GM19023 (cell line): ENCODE results near the gene POPDC3.
"Not testable (repeated sequence)": the region's sequence is repeated elsewhere in the genome, so short reads cannot be mapped to it uniquely, and the experiment has no call there.

Experiments
- ATAC-seq: cut with Tn5 transposase; IDR thresholded peaks from one replicate; pipeline ENCODE4 v1.9.1; 2021; ENCODE audit warnings: mild to moderate bottlenecking, moderate library complexity; ENCODE audit not compliant: unreplicated experiment

The POPDC3 gene

DNA sequence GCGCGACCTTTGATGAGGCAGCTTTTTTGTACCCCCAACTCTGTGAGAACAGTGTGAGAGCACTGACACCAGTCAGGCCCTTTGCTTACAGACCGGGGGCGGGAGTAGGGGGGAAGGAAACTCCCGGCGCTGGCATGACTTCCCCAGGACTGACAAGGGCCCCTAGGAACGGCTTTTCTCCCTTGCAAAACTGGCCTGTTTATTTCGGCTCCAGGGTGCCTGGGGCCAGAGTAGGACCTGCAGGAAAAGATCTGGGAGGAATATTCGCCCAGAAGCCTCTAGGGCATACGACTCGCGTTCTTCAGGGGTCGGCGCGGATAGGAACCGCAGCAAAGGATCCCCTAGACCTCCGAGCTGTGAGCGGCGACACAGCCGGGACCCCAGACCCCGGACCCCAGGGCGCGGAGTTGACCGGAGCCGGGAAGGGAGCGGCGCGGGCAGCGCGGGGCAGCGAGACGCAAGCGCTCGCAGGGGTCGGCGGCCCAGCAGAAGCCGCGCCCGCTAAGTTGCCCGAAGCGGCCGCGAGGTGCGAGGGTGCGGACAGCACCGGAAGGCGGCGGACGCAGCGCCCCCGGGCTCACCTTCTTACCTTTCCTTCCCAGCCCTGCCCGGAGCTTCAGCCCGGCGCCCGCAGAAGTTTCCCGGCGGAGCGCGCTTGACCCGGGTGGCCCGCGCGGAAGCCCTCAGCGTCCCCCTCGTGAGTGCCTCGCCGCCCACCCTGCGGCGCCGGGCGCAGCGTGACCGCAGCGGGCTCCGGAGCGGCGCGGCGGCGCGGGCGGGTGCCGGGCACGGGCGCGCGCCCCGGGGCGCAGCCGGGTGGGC lies at the start of gene POPDC3:
POPDC3 (minus strand) TSS at position 771 of the 822 bp plus-strand sequence. CDS start 18,105 bp downstream, outside the sequence.
- no peak for ATAC-seq

DNA sequence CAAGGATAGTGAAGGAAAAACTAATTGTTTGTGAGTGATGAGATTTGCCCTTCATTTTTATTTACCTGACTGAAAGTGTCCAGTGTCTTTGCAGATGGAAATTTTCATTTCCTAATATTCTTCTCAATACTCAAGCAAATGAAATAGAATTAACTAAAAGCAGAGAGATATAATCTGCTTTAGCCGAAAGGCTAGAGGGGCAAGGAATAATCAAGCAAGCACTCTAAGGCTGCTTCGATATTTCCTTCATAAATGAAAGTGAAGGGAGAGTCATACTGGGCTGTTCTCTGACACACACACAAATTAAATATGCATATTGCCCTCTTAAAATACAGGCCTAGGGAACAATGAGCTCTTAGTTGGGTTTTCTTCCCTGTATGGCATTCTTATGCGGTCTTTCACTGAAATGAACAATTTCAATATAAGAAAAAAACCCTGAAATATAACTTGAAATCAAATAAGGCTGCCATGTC lies 47.5 kb upstream of the POPDC3 start:
- no peak for ATAC-seq

DNA sequence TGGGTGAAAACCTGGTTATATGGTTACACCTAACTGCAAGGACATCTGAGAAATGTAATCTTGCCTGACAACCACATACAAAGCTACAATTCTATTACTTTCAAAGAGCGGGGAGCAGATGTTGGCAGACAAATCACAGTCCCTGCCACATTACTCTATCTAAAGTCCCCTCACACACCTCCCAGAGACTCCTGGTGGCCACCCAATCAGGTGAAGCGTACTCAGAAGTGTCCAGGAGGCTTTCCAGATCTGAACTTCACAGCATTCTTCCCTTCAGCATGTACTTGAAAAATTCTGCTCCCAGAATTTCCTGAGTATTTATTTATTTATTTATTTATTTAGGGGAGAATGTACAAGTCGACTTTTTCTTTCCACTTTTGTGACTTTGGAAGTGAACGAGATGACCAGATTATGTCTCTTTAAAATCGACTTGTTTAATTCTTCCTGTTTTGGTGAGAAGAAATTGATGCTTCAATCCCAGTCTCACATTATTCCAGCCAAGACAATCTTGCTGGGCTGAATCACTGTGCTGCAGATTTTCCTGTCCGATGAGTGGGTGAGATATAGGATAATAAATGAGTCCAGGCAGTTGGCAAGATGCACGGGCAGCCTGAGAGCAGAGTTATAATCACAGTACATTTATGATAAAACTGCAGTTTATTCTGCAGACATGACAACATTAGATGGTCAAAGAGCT lies 46.9 kb upstream of the POPDC3 start:
- ATAC-seq, result no peak

- no peak for ATAC-seq
Measured at GRCh38 chr6:105223242-105223641, 43.4 kb upstream of the POPDC3 start.

DNA sequence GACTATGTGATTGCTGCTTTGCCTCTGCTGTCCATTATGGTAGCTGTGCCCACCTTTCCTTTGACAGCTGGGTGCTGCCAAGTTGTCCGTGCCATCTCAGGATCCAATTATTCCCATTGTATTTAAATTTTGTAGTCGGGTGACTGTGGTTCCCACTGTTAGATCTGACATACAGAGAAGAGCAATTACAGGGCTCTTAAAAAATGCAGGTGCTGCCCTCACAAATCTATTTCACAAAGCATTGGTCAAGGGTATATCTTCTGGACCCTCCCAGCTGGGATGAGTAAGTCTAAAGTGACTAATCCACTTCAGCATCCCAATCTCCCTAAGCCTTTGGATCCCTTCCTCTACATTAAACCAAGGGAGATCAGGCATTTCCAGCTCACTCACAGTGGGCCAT lies 41.4 kb upstream of the POPDC3 start:
- not testable (repeated sequence) for ATAC-seq

DNA sequence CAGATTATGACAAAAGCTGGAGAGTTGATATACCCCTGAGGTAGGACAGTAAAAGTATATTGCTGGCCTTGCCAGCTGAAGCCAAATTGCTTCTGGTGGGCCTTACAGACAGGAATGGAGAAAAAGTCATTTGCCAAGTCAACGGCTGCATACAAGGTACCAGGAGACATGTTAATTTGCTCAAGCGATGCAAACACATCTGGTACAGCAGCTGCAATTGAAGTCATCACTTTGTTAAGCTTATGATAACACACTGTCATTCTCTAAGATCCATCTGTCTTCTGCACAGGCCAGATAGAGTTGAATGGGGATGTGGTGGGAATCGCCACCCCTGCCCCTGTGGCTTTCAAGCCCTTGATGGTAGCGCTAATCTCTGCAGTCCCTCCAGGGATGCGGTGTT lies 40.4 kb upstream of the POPDC3 start:
- ATAC-seq, result no peak

- not testable (repeated sequence) for ATAC-seq
Measured at GRCh38 chr6:105219218-105219617, 39.4 kb upstream of the POPDC3 start.

DNA sequence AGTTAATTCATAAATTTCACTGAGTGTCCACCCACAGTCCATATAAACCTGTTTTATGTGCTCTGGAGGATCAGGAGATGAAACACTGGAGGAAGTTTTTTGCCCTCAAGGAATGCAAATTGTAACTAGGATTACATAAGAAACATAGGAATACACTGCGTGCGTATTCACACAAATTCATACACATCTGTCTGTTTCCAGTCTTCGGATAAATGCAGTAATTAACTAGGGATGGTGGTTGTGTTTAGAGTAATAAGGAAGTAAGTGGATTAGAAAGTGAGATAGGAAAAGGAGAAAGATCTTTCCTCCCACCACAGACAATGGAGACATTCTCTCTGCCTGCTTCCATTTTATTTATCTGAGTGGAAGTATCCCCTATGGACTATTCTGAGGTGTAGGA lies 35.7 kb upstream of the POPDC3 start:
- ATAC-seq, result no peak

- ATAC-seq, result no peak
Measured at GRCh38 chr6:105214668-105215067, 34.9 kb upstream of the POPDC3 start.

- no peak for ATAC-seq
Measured at GRCh38 chr6:105213272-105213671, 33.5 kb upstream of the POPDC3 start.

GRCh38 chr6:105212587-105212986 lies 32.8 kb upstream of the POPDC3 start:
- no peak for ATAC-seq

DNA sequence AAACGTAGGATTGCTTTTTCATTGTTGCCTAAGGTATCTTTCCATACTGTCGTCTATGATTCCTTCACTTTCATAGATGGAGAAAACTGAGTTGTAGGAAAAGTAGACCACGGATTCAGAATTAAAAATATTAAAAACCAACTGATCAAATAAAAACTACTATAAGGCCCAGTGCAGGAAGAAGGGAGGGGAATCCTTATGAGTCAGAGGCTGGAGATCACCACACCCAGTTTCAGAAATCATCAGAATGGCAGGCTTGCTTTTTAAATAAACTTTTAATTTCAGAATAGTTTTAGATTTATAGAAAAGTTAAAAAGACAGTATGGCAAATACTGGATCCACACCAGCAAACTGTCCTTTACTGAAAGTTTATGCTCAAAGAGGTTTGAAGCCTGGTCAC lies 32.0 kb upstream of the POPDC3 start:
- ATAC-seq, result no peak

DNA sequence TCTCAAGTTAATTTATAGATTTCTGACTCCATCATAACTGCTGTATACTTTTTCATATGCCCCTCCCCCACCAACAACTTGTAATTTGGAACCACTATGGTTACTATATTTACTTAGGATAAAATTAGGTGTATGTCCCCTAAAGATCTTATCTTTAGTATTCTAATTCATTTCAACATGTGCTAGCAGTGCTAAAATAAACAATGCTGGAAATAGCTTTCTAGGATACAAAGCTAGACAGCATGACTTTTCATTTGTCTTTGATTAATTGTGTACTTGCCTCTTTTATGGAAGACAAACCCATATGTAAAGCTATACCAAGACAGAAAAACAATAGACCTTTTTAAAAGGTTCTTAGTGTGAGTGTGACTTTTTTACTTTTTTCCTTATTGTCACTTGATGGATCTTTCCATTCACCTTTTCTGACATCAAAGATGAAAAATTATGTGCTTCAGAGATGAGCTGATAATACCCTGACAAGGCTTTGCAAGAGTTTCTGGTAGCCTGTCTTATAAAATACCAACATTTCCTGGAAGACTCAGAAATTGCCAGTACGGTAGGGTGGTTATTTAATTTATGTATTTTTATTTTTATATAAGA lies 31.2 kb upstream of the POPDC3 start:
- ATAC-seq, result no peak

DNA sequence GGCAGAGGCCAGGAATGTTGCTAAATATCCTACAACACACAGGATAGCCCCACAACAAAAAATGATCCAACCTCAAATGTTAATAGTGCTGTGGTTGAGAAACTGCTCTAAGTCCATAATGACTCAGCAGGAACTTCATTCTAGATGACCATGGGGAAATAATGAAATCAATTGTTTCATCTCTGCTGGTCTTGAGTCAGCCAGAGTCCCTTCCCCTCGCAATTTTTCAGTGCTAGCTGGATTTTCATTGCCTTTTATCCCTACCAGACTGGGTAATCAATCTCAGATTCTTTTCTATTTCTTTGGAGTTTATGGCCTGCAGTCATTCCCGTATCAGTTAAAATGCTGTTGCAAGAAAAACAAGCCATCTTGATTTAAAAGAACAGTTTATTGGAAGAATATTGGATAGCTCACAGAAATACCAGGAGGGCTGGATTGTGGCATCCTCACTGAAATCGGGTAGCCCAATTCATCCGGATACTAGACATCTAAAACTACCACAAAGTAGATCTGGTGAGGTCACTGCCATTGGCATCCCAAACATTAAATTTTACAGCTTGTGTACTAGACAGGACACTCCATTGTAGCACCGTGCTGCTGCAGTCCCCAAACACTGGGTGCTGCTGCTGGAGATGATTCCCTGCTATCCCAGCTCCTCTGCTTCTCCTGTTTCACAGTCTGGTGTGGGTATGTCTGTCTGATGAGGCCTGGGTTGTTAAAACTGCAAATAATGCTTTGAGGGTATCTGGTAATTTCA lies 30.3 kb upstream of the POPDC3 start:
- no peak for ATAC-seq

DNA sequence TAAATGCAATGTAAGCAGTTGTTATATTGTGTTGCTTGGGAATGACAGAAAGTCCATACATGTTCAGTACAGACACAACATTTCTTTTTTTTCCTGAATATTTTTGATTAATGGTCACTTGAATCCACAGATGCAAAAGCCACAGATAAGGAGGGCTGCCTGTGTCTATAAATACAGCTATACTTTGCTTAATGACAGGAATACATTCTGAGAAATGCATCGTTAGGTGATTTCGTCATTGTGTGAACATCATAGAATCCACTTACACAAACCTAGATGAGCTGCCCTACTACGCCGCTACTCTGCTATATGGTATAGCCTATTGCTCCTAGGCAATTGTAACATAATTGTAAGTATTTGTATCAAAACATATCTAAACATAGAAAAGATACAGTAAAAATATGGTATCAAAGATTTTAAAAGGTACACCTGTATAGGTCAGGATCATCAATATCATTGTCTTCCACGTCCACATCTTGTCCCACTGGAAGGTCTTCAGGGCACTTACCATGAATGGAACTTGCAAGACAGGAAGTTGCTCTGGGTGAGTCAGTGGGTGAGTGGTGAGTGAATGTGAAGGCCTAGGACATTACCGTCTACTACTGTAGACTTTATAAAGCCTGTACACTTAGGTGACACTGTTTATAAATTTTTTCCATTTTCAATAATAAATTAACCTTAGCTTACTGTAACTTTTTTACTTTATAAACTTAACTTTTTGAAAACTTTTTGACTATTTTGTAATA lies 27.9 kb upstream of the POPDC3 start:
- no peak for ATAC-seq

- no peak for ATAC-seq
Measured at GRCh38 chr6:105204768-105205167, 25.0 kb upstream of the POPDC3 start.

DNA sequence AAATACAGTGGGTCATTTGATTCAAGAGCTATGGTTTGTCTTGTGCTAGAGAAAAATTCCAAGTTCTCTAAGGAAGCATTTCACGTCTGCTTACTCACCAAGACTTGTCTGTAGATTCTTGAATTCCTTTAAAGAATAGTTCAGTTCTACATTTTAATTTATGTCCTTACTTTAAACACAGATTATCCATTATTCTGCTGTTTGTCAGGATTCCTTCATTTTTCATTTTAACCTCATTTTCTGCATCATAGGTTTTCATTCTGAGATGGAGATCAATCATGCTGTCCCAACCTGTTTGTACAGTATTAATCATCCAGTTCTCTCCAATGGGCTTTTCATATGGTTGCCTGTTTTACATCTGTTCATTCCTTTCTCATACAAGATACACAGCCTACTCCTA lies 24.5 kb upstream of the POPDC3 start:
- no peak for ATAC-seq

- ATAC-seq, result no peak
Measured at GRCh38 chr6:105202486-105202885, 22.7 kb upstream of the POPDC3 start.

DNA sequence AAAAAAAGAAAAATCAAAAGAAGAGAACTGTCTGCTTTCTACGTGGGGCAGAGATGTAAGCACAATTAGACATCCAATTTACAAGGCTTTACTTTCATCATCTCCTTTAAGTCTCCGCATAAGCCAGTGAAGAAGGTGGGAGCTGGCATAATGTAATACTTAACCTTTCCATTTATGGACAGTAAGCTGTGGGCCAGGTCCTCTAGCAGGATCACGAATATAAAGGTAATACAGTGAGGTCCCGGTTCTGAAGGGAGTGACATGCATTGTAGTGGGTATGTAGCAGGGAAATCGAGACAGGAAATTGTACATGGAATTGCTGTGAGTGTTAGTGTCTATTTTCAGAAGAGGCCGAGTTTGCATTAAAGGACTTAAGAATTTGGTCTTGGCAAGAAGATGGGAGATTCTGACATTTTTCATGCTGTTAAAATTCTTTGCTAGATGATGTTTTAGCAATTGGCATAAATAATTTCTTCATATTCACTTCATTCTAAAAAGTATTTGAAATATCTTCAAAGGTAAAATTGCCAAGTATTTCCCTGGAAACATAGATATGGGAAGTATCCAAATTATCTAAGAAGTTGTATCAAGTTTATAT lies 20.4 kb upstream of the POPDC3 start:
- no peak for ATAC-seq

DNA sequence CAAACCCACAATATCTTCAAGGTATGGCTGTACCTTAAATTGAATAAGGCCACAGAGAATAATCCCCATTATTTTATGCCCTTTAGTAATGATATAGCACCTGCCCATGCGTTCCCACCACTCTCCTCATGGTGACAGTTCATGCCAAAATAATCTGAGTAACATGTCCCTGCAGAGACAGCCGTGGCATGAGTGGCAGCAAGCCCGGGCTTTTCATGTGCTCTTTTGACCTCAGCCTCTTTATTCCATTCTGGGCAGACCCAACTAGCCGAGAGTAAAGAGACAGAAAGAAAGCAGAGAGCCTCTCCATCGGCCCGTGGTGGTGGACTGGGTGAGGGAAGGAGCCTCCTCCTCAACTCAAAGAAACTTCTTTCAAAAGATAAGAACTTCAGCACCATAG lies 19.9 kb upstream of the POPDC3 start:
- ATAC-seq, result no peak
